ENCODE data around the gene F2RL3.

DNA sequence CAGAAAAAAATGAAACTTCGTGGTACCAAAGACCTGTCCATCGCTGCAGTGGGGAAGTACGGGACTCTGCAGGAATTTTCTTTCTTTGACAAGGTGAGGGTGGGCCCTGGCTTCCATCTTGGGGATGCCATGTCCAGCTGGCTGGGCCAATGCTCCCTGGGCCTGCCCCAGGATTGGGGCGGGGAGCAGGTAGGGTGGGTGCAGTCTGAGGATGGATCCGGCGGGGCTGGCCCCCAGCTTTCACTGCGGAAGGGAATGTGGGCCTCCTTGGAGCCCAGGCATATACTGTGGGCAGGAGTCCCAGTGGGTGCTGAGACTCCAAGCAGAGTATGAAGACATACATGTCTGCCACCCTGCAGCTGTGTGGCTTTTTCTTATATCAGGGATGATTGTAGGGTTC is 35.7 kb upstream of the F2RL3 start:
- TF ChIP-seq, protein P1, sequence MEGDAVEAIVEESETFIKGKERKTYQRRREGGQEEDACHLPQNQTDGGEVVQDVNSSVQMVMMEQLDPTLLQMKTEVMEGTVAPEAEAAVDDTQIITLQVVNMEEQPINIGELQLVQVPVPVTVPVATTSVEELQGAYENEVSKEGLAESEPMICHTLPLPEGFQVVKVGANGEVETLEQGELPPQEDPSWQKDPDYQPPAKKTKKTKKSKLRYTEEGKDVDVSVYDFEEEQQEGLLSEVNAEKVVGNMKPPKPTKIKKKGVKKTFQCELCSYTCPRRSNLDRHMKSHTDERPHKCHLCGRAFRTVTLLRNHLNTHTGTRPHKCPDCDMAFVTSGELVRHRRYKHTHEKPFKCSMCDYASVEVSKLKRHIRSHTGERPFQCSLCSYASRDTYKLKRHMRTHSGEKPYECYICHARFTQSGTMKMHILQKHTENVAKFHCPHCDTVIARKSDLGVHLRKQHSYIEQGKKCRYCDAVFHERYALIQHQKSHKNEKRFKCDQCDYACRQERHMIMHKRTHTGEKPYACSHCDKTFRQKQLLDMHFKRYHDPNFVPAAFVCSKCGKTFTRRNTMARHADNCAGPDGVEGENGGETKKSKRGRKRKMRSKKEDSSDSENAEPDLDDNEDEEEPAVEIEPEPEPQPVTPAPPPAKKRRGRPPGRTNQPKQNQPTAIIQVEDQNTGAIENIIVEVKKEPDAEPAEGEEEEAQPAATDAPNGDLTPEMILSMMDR (IDR thresholded peaks at IDR 0.05): no peak
- no peak for TF ChIP-seq POLR2A (IDR thresholded peaks at IDR 0.05)

Measured in stomach (tissue), 4 donors.